Esophagus squamous epithelium (tissue), 4 donors: Measurements from ENCODE around the gene SH3GL1.

Experiments used
- CTCF ChIP-seq, 6 experiments: fragments of 450-650 bp in 4 of 6; fragments of 200-600 bp in 2 of 6; sonication (generic) in 2 of 6; IDR thresholded peaks; one replicate each; pipeline ENCODE4 v1.5.1; 2016 to 2019; ENCODE audit warnings: antibody characterized with exemption in 6 of 6, mild to moderate bottlenecking in 4 of 6, moderate library complexity in 4 of 6
- POLR2A ChIP-seq, 4 donors: fragments of 450-650 bp; IDR thresholded peaks; one replicate each; pipeline ENCODE4 v1.6.1; 2017; ENCODE audit warnings: antibody characterized with exemption in 4 of 4, mild to moderate bottlenecking in 4 of 4, moderate library complexity in 3 of 4

GRCh38 chr19:4431808-4432674, 31.7 kb upstream of the SH3GL1 start:
- TF ChIP-seq CTCF (IDR thresholded peaks at IDR 0.05): no peak
- no peak for TF ChIP-seq POLR2A (IDR thresholded peaks at IDR 0.05)
